Stomach (tissue), 19 donors: ENCODE results near the gene AHCYL2. TPM values are rescaled to one million over a fixed set of nuclear protein-coding genes. Genes with fewer than 3 reads are reported as not detected.

Source experiments
- DNase-seq, 2 donors: peaks; one replicate each; pipeline versions ENCODE4 v3.0.0 to v3.0.0-alpha.2; 2013 to 2019
- H3K27ac ChIP-seq, 5 donors: fragments of 200-600 bp in 4 of 5; sonication (generic) in 4 of 5; one replicate each; pipeline ENCODE4 v1.5.1; 2013 to 2019; ENCODE audit warnings: mild to moderate bottlenecking in 1 of 5, moderate library complexity in 1 of 5
- H3K27me3 ChIP-seq, 3 donors: fragments of 200-600 bp; sonication (generic); one replicate each; pipeline ENCODE4 v1.5.1; 2017 to 2019; ENCODE audit warnings: mixed run types in 1 of 3
- H3K36me3 ChIP-seq, 4 donors: fragments of 200-600 bp; sonication (generic); 1 replicate in 3 of 4; 2 replicates in 1 of 4; pipeline ENCODE4 v1.5.1; 2016 to 2019
- H3K4me1 ChIP-seq, 4 donors: fragments of 200-600 bp; sonication (generic); one replicate each; pipeline ENCODE4 v1.5.1; 2016 to 2019
- H3K4me3 ChIP-seq, 4 donors: fragments of 200-600 bp; sonication (generic) in 3 of 4; one replicate each; pipeline ENCODE4 v1.5.1; 2016 to 2019; ENCODE audit warnings: mild to moderate bottlenecking in 1 of 4
- H3K9me3 ChIP-seq, 4 donors: fragments of 200-600 bp; sonication (generic); one replicate each; pipeline ENCODE4 v1.5.1; 2016 to 2019
- EP300 ChIP-seq: sonication (generic); formaldehyde crosslinking; IDR thresholded peaks from one replicate; pipeline ENCODE4 v1.6.1; 2017; ENCODE audit warnings: antibody characterized with exemption
- POLR2A ChIP-seq, 4 donors: fragments of 450-650 bp; IDR thresholded peaks; one replicate each; pipeline ENCODE4 v1.6.1; 2016; ENCODE audit warnings: antibody characterized with exemption in 4 of 4, control low read depth in 2 of 4, mild to moderate bottlenecking in 1 of 4, moderate library complexity in 1 of 4
- POLR2AphosphoS5 ChIP-seq, 3 donors: sonication (generic); formaldehyde crosslinking; IDR thresholded peaks; one replicate each; pipeline ENCODE4 v1.6.1; 2016; ENCODE audit warnings: antibody characterized with exemption in 3 of 3
- WGBS, 5 donors: extraction: QIAGEN DNeasy Blood & Tissue Kit in 3 of 5; methylation state at CpG; one replicate each; pipeline versions ENCODE4 v1.1.5 to v1.1.7; 2013 to 2018; 5-methylcytosine and 5-hydroxymethylcytosine counted together
- intact Hi-C: fragments of 100-400 bp; cut with DNase I; formaldehyde crosslinking; loops from one replicate; pipeline ENCODE4 v1.15.1; 2023; ENCODE audit warnings: low total_unique reads
- long read RNA-seq, 10 donors: transcript quantifications; one replicate each; lab custom pipeline, GENCODE V29; 2026
- polyA plus RNA-seq, 3 donors: library from polyadenylated mRNA; stranded (reverse); fragments of 200-250 nt; gene quantifications; one replicate each; pipeline ENCODE4 v1.2.3, GENCODE V29; 2013
- total RNA-seq, 5 donors: library from RNA; depleted of rRNA; stranded (reverse); fragments of >200 nt; gene quantifications; one replicate each; pipeline versions ENCODE4 v1.1.0 to v1.2.3, GENCODE V29; 2014 to 2016
- TF ChIP-seq, protein P1 (sequence below), 7 experiments: fragments of 450-650 bp in 4 of 7; fragments of 200-600 bp in 3 of 7; sonication (generic) in 3 of 7; IDR thresholded peaks; one replicate each; pipeline ENCODE4 v1.5.1; 2016 to 2019; ENCODE audit warnings: antibody characterized with exemption in 7 of 7, control low read depth in 2 of 7, mild to moderate bottlenecking in 1 of 7
- donor health status: healthy with polysubstance abuse.
- donor health status: Bipolar disorder and iron deficiency.
- donor health status: healthy.

The AHCYL2 gene
- 10 to 100 TPM; 60.3 to 87.0 (median 66.5) TPM for total RNA-seq
- 10 to 100 TPM in 2 of 3 donors, 1 to 10 TPM in 1; 4.6 to 19.9 (median 10.2) TPM for polyA plus RNA-seq
- long read RNA-seq, donor 1, result 0 reads
- long read RNA-seq, donor 2, full-length matches to known transcripts, result 3 of 3 reads
- long read RNA-seq, donor 2, partial matches to known transcripts, result 0 of 3 reads
- long read RNA-seq, donor 2, other reads (novel, unspliced or antisense), result 0 of 3 reads
- long read RNA-seq, donor 3, full-length matches to known transcripts, result 3 of 3 reads
- long read RNA-seq, donor 3, partial matches to known transcripts, result 0 of 3 reads
- long read RNA-seq, donor 3, other reads (novel, unspliced or antisense), result 0 of 3 reads
- long read RNA-seq, donor 4, partial matches to known transcripts, result 0 of 1 reads
- long read RNA-seq, donor 4, other reads (novel, unspliced or antisense), result 0 of 1 reads
- long read RNA-seq, donor 5, full-length matches to known transcripts, result 4 of 4 reads
- long read RNA-seq, donor 5, partial matches to known transcripts, result 0 of 4 reads
- long read RNA-seq, donor 5, other reads (novel, unspliced or antisense), result 0 of 4 reads
- long read RNA-seq, donor 6, full-length matches to known transcripts, result 15 of 20 reads
- long read RNA-seq, donor 6, partial matches to known transcripts, result 5 of 20 reads
- long read RNA-seq, donor 6, other reads (novel, unspliced or antisense), result 0 of 20 reads
- long read RNA-seq, donor 7, full-length matches to known transcripts, result 1 of 1 reads
- long read RNA-seq, donor 7, partial matches to known transcripts, result 0 of 1 reads
- long read RNA-seq, donor 7, other reads (novel, unspliced or antisense), result 0 of 1 reads
- long read RNA-seq, donor 8, full-length matches to known transcripts, result 5 of 49 reads
- long read RNA-seq, donor 8, partial matches to known transcripts, result 44 of 49 reads
- long read RNA-seq, donor 8, other reads (novel, unspliced or antisense), result 0 of 49 reads
- long read RNA-seq, donor 9, full-length matches to known transcripts, result 1 of 1 reads
- long read RNA-seq, donor 9, partial matches to known transcripts, result 0 of 1 reads
- long read RNA-seq, donor 9, other reads (novel, unspliced or antisense), result 0 of 1 reads
- long read RNA-seq, donor 10, result 0 reads

DNA sequence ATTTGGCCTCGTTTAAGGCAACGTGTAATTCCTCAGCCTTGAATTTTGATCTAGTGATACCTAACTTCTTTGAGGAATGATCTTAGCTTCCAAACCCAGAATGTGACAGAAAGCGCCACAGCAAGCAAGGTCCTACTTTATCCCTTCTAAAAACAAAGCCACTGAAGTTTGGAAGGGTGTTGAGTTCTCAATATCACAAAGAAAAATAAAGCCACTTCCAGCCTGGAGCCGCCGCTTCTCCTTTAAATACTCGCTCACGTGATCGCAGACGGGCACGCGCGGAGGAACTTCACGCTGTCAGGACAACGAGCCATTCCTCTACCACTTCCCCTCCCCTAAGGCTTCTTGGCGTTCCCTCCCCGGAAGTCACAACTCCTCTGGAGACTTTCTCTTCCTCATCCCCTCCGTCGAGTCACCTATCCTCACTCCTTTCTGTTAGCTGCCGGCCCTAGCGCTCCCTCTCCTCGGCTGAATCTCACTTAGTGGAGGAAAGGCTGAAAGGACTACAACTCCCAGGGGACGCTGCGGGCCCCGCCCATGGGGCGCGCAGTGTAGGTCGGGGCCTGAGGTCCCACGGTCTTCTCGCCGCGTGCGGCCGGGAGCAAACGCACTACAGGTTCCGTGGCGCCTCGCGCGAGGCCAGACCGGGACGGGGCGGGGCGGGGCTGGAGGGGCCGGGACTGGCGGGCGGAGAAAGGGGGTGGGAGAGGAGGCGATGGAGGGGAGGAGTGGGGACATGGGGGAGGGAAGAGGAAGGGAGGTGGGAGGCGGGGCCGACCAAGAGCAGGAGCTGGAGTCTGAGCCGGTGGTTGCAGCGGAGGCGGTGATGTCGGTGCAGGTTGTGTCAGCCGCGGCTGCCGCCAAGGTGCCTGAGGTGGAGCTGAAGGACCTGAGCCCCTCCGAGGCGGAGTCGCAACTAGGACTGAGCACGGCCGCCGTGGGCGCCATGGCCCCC is at the start of gene AHCYL2:
AHCYL2 (plus strand) TSS at position 780 of the 955 bp plus-strand sequence.
- H3K4me1 ChIP-seq, result peaks cover 4 to 46% (median 29%) of the 10 kb centered on the region in 4 donors
- H3K9me3 ChIP-seq, result no peaks in the 10 kb centered on the region
- no peaks in the 10 kb centered on the region for H3K36me3 ChIP-seq
- TF ChIP-seq EP300, result no peak
- TF ChIP-seq, protein P1, sequence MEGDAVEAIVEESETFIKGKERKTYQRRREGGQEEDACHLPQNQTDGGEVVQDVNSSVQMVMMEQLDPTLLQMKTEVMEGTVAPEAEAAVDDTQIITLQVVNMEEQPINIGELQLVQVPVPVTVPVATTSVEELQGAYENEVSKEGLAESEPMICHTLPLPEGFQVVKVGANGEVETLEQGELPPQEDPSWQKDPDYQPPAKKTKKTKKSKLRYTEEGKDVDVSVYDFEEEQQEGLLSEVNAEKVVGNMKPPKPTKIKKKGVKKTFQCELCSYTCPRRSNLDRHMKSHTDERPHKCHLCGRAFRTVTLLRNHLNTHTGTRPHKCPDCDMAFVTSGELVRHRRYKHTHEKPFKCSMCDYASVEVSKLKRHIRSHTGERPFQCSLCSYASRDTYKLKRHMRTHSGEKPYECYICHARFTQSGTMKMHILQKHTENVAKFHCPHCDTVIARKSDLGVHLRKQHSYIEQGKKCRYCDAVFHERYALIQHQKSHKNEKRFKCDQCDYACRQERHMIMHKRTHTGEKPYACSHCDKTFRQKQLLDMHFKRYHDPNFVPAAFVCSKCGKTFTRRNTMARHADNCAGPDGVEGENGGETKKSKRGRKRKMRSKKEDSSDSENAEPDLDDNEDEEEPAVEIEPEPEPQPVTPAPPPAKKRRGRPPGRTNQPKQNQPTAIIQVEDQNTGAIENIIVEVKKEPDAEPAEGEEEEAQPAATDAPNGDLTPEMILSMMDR (IDR thresholded peaks at IDR 0.05), result no peak
- peak in 1 of 4 donors; percentile 25 for TF ChIP-seq POLR2A (IDR thresholded peaks at IDR 0.05)
- TF ChIP-seq POLR2AphosphoS5 (IDR thresholded peaks at IDR 0.05), result peak; percentile 5 to 75 (median 68)
- no peaks in the 10 kb centered on the region for H3K27me3 ChIP-seq
- intact Hi-C loops, result no loop called here
- WGBS, 5 donors, result 0 to 1% (median 1%) methylated on average over 42 to 63 of the region's 63 CpGs
- DNase-seq, result peak; percentile 98 to 100
- H3K4me3 ChIP-seq, result peak within 1 kb of the TSS; percentile 77 to 97 (median 91)
- H3K27ac ChIP-seq, result peak within 1 kb of the TSS; percentile 88 to 97 (median 93)

DNA sequence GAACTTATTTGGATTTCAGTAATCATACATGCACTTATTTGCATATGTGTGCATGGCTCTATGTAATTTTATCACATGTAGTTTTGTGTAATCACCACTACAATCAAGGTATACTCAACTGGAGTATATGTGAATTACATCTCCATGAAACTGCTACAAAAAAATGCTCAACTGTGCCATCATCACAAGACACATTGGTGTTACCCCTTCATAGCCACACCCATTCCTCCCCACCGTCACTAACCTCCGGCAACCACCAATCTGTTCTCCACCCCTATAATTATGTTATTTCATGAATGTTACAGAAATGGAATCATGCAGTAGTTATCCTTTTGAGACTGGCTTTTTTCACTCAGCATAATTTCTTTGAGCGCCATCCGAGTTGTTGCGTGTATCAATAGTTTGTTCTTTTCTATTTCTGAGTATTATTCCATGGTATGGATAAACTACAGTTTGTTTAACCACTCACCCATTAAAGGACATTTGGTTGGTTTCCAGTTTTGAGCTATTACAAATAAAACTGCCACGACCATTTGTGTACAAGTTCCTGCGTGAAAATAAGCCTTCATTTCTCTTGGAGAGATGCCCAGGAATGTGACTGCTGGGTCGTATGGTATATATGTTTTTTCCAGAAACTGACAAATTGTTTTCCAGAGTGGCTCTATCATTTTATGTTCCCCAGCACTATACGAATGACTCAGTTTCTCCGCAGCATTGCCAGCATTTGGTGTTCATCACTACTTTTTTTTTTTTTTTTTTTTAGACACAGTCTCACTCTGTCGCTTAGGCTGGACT is 47.7 kb upstream of the AHCYL2 start:
- H3K4me3 ChIP-seq, result no peak overlapping the region
- H3K27me3 ChIP-seq, result no peaks in the 10 kb centered on the region
- H3K36me3 ChIP-seq, result no peaks in the 10 kb centered on the region
- DNase-seq, result peak in 1 of 2 donors; percentile 18
- H3K27ac ChIP-seq, result no peak overlapping the region
- TF ChIP-seq, protein P1 (IDR thresholded peaks at IDR 0.05), result no peak
- no peak for TF ChIP-seq POLR2AphosphoS5 (IDR thresholded peaks at IDR 0.05)
- no peak for TF ChIP-seq EP300
- no peak for TF ChIP-seq POLR2A (IDR thresholded peaks at IDR 0.05)
- intact Hi-C loops, result no loop called here
- no peaks in the 10 kb centered on the region for H3K4me1 ChIP-seq
- WGBS, 5 donors, result 39 to 48% (median 40%) methylated on average over 11 of the region's 11 CpGs
- H3K9me3 ChIP-seq, result no peaks in the 10 kb centered on the region

DNA sequence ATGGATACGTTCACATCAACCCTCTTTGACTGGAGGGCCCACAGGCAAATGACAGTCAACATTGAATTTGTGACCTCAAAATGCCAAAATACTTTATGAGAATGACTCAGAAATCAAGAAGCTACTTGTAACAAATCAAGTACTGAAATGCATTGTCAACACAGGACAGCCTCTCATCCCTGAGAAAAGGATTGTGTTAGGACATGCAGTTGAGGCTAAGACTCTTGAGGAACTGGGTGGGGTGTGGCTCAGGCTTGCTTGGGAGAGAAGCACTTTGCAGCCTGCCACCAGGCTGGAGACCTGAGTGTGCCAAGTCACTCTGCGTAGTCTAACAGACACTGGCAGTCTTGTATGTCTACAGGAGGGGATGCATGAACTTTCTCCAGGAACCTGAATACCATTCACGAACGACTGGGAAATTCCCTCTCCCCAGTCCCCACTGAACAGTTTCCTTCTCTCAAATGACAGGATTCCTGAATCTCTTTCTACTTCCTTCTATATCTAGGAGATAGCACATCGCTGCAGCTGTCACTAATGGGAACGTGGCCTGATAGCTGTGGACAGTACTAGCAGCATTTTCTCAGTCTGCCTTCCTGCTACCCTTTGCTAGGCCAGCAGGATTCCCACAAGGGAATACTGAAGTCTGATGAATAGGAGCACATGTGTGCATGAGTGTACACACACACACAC is 39.7 kb upstream of the AHCYL2 start:
- Histone ChIP-seq H3K27me3 (peaks cover 0 to 27% (median 15%) of the 10 kb centered on the region in 3 donors), H3K9me3 (no peaks in the 10 kb centered on the region), H3K4me1 (peaks cover 8 to 24% (median 21%) of the 10 kb centered on the region in 4 donors), H3K4me3 (no peak overlapping the region), H3K27ac (no peak overlapping the region), H3K36me3 (no peaks in the 10 kb centered on the region)
- intact Hi-C loops, result no loop called here
- TF ChIP-seq EP300, result no peak
- TF ChIP-seq, protein P1 (IDR thresholded peaks at IDR 0.05), result no peak
- TF ChIP-seq POLR2A (IDR thresholded peaks at IDR 0.05), result no peak
- TF ChIP-seq POLR2AphosphoS5 (IDR thresholded peaks at IDR 0.05), result no peak
- 66 to 86% (median 68%) methylated on average over 6 of the region's 6 CpGs for WGBS, 5 donors
- DNase-seq, result no peak
